Chondrocyte (in vitro differentiated cells): ENCODE measurements around the gene HTR2C. TPM values are rescaled to one million over a fixed set of nuclear protein-coding genes. Genes with fewer than 3 reads are reported as not detected.
"Not testable (repeated sequence)": the region's sequence is repeated elsewhere in the genome, so short reads cannot be mapped to it uniquely, and the experiment has no call there.

Experiments used
- DNase-seq: peaks from one replicate; pipeline ENCODE4 v3.0.0; 2021; ENCODE audit warnings: mixed read lengths, low spot score
- H3K27ac Mint-ChIP-seq: one replicate; pipeline ENCODE4 v1.8.0; 2021; ENCODE audit warnings: mild to moderate bottlenecking, moderate library complexity, mixed read lengths; ENCODE audit not compliant: unreplicated experiment
- H3K27me3 Mint-ChIP-seq: 2 replicates; pipeline ENCODE4 v1.8.0; 2021; ENCODE audit warnings: low read depth, mixed read lengths
- H3K36me3 Mint-ChIP-seq: 2 replicates; pipeline ENCODE4 v1.8.0; 2021; ENCODE audit warnings: low read depth, mixed read lengths
- H3K4me1 Mint-ChIP-seq: 2 replicates; pipeline ENCODE4 v1.8.0; 2021; ENCODE audit warnings: low read depth, mild to moderate bottlenecking, mixed read lengths
- H3K4me3 Mint-ChIP-seq: one replicate; pipeline ENCODE4 v1.8.0; 2021; ENCODE audit warnings: mild to moderate bottlenecking, moderate library complexity, mixed read lengths; ENCODE audit not compliant: unreplicated experiment
- H3K9me3 Mint-ChIP-seq: 2 replicates; pipeline ENCODE4 v1.8.0; 2021; ENCODE audit warnings: low read depth, mixed read lengths
- total RNA-seq: library from RNA; stranded (reverse); gene quantifications from 3 replicates; pipeline ENCODE4 v1.2.1, GENCODE V29; 2021
- TF ChIP-seq, protein P1 (sequence below): fragments of 200-600 bp; sonication (generic); IDR thresholded peaks from 2 replicates; pipeline ENCODE4 v1.5.0; 2021; ENCODE audit warnings: antibody characterized with exemption, mild to moderate bottlenecking, moderate library complexity

Gene HTR2C
- total RNA-seq, 1 donor from 2014 or later, result not detected

- Mint-ChIP-seq H3K27me3 (peaks cover 66% of the 10 kb centered on the region), H3K4me1 (peaks cover 10% of the 10 kb centered on the region), H3K27ac (no peak overlapping the region), H3K36me3 (peaks cover 4% of the 10 kb centered on the region), H3K9me3 (no peaks in the 10 kb centered on the region), H3K4me3 (peak overlapping the region; percentile 31)
- TF ChIP-seq, protein P1, sequence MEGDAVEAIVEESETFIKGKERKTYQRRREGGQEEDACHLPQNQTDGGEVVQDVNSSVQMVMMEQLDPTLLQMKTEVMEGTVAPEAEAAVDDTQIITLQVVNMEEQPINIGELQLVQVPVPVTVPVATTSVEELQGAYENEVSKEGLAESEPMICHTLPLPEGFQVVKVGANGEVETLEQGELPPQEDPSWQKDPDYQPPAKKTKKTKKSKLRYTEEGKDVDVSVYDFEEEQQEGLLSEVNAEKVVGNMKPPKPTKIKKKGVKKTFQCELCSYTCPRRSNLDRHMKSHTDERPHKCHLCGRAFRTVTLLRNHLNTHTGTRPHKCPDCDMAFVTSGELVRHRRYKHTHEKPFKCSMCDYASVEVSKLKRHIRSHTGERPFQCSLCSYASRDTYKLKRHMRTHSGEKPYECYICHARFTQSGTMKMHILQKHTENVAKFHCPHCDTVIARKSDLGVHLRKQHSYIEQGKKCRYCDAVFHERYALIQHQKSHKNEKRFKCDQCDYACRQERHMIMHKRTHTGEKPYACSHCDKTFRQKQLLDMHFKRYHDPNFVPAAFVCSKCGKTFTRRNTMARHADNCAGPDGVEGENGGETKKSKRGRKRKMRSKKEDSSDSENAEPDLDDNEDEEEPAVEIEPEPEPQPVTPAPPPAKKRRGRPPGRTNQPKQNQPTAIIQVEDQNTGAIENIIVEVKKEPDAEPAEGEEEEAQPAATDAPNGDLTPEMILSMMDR, result no peak
- DNase-seq, result peak; percentile 75
Observed at GRCh38 chrX:114584375-114584943, 573 bp downstream of the HTR2C start.

- Mint-ChIP-seq H3K27me3 (peaks cover 65% of the 10 kb centered on the region), H3K4me1 (peaks cover 10% of the 10 kb centered on the region), H3K4me3 (peak overlapping the region; percentile 31), H3K27ac (no peak overlapping the region), H3K9me3 (no peaks in the 10 kb centered on the region), H3K36me3 (peaks cover 4% of the 10 kb centered on the region)
- TF ChIP-seq, protein P1, result no peak
- no peak for DNase-seq
Observed at GRCh38 chrX:114584983-114585842, 1.3 kb downstream of the HTR2C start.

- no peaks in the 10 kb centered on the region for H3K36me3 Mint-ChIP-seq
- H3K9me3 Mint-ChIP-seq, result no peaks in the 10 kb centered on the region
- DNase-seq, result no peak
- H3K4me1 Mint-ChIP-seq, result no peaks in the 10 kb centered on the region
- H3K27ac Mint-ChIP-seq, result no peak overlapping the region
- peaks cover 19% of the 10 kb centered on the region for H3K27me3 Mint-ChIP-seq
- no peak overlapping the region for H3K4me3 Mint-ChIP-seq
- TF ChIP-seq, protein P1, result no peak
Observed at GRCh38 chrX:114591121-114591520, 7.2 kb downstream of the HTR2C start.

DNA sequence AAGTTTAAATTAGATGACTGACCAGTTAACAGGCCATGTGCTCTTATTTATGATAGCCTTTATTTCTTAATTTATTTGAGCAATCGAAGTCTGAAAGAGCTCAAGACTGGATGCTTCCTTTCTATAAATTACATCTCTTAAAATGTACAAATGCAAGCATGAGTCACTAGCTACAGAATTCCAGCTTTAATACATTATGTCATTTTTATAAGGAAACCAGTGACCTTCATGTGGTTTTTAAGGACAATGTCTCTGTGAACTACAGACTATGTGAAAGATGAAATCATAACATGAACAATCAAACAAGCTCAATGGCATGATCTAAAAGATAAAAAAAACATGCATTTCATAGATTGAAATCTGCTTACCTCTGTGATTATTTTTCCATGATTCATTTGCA is 15.4 kb downstream of the HTR2C start:
- Mint-ChIP-seq H3K27me3 (peaks cover 16% of the 10 kb centered on the region), H3K27ac (no peak overlapping the region), H3K9me3 (no peaks in the 10 kb centered on the region), H3K4me3 (no peak overlapping the region), H3K4me1 (no peaks in the 10 kb centered on the region), H3K36me3 (no peaks in the 10 kb centered on the region)
- TF ChIP-seq, protein P1, result no peak
- no peak for DNase-seq

GRCh38 chrX:114599911-114600310 is 16.0 kb downstream of the HTR2C start:
- Mint-ChIP-seq H3K27ac (no peak overlapping the region), H3K4me3 (no peak overlapping the region), H3K4me1 (no peaks in the 10 kb centered on the region), H3K27me3 (peaks cover 16% of the 10 kb centered on the region), H3K9me3 (no peaks in the 10 kb centered on the region), H3K36me3 (no peaks in the 10 kb centered on the region)
- TF ChIP-seq, protein P1, result no peak
- no peak for DNase-seq

DNA sequence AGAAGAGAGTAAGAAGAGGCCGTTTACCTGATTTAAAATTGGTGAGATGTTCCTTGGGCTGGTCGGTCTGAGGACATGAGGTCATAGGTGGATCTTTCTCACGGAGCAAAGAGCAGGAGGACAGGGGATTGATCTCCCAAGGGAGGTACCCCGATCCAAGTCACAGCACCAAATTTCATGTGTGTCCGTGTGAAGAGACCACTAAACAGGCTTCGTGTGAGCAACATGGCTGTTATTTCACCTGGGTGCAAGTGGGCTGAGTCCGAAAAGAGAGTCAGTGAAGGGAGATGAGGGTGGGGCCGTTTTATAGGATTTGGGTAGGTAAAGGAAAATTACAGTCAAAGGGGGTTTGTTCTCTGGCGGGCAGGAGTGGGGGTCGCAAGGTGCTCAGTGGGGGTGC is 22.7 kb downstream of the HTR2C start:
- H3K9me3 Mint-ChIP-seq, H3K4me3 Mint-ChIP-seq, H3K4me1 Mint-ChIP-seq, DNase-seq, H3K27ac Mint-ChIP-seq, H3K36me3 Mint-ChIP-seq: not testable (repeated sequence)
- H3K27me3 Mint-ChIP-seq, result peaks cover 22% of the 10 kb centered on the region
